GM12878 (cell line): ENCODE results near the gene LGALSL.

Source experiments
- CTCF ChIP-seq, 3 experiments: IDR thresholded peaks in 2 of 3; conservative IDR thresholded peaks in 1 of 3; 2 replicates each; pipeline ENCODE4 v1.5.1; 2011; ENCODE audit warnings: low read depth in 3 of 3, low read length in 3 of 3, mild to moderate bottlenecking in 3 of 3, control low read depth in 2 of 3, moderate library complexity in 2 of 3, inconsistent platforms in 1 of 3, mixed read lengths in 1 of 3; ENCODE audit not compliant: control insufficient read depth in 2 of 3, insufficient read depth in 1 of 3; ENCODE audit errors: extremely low read depth in 1 of 3
- EP300 ChIP-seq, 2 experiments: fragments of 150-350 bp in 1 of 2; IDR thresholded peaks; 2 replicates each; pipeline ENCODE4 v1.6.1; 2011 to 2012; ENCODE audit warnings: low read depth in 2 of 2, low read length in 2 of 2, borderline replicate concordance in 1 of 2, improper control_type of control experiment in 1 of 2, inconsistent platforms in 1 of 2; ENCODE audit not compliant: control insufficient read depth in 1 of 2
- GATAD2B ChIP-seq: fragments of 450-650 bp; conservative IDR thresholded peaks from 2 replicates; pipeline ENCODE4 v1.6.1; 2017; ENCODE audit warnings: low read depth, mild to moderate bottlenecking, moderate library complexity
- HDAC6 ChIP-seq: fragments of 200-600 bp; sonication (generic); IDR thresholded peaks from one replicate; pipeline ENCODE4 v1.8.0; 2017; ENCODE audit warnings: antibody characterized with exemption; ENCODE audit not compliant: unreplicated experiment
- MXI1 ChIP-seq: fragments of 150-350 bp; IDR thresholded peaks from 2 replicates; pipeline ENCODE4 v1.6.1; 2011; ENCODE audit warnings: low read depth, mild to moderate bottlenecking, inconsistent platforms, low read length, improper control_type of control experiment
- POLR2A ChIP-seq: IDR thresholded peaks from 2 replicates; pipeline ENCODE4 v1.6.1; 2011; ENCODE audit warnings: low read depth, mild to moderate bottlenecking, low read length
- RELA ChIP-seq: fragments of 450-650 bp; IDR thresholded peaks from 2 replicates; pipeline ENCODE4 v1.8.0; 2014; ENCODE audit warnings: borderline replicate concordance; ENCODE audit not compliant: partially characterized antibody
- SUZ12 ChIP-seq: fragments of 200-600 bp; sonication (generic); IDR thresholded peaks from one replicate; pipeline ENCODE4 v1.6.1; 2018; ENCODE audit warnings: antibody characterized with exemption, mild to moderate bottlenecking; ENCODE audit not compliant: unreplicated experiment
- ZZZ3 ChIP-seq: IDR thresholded peaks from 2 replicates; pipeline ENCODE4 v1.6.1; 2011; ENCODE audit warnings: low read depth; ENCODE audit not compliant: control insufficient read depth, insufficient read length

- TF ChIP-seq RELA (no peak), CTCF (IDR thresholded peaks at IDR 0.05 in 2 of 3, conservative IDR thresholded peaks at IDR 0.05 in 1 of 3; ENCODE audit: control insufficient read depth in 2 of 3, extremely low read depth in 1 of 3, insufficient read depth in 1 of 3, low read depth in 3 of 3, low read length in 3 of 3) (no peak), SUZ12 (no peak), ZZZ3 (no peak), EP300 (IDR thresholded peaks at IDR 0.05; ENCODE audit: borderline replicate concordance in 1 of 2, control insufficient read depth in 1 of 2, low read depth in 2 of 2, low read length in 2 of 2) (no peak), MXI1 (no peak), GATAD2B (no peak), POLR2A (no peak), HDAC6 (no peak)
Measured at GRCh38 chr2:64440843-64441242, 13.1 kb upstream of the LGALSL start.
